Hematopoietic multipotent progenitor cell treated with erythropoietin and hydrocortisone succinate and interleukin-3 and kit ligand, for 17 days (in vitro differentiated cells): ENCODE measurements around the gene ENTREP3.
"Not testable (repeated sequence)": the region's sequence is repeated elsewhere in the genome, so short reads cannot be mapped to it uniquely, and the experiment has no call there.

Source experiments
- DNase-seq: peaks from one replicate; pipeline ENCODE4 v3.0.0-alpha.2; 2015; ENCODE audit warnings: low spot score

Gene ENTREP3

GRCh38 chr1:155225404-155225759 is 29.9 kb downstream of the ENTREP3 start:
- DNase-seq, result not testable (repeated sequence)

GRCh38 chr1:155223047-155223446 is 32.2 kb downstream of the ENTREP3 start:
- DNase-seq, result no peak

GRCh38 chr1:155220211-155220965 is 34.9 kb downstream of the ENTREP3 start:
- DNase-seq, result not testable (repeated sequence)

- no peak for DNase-seq
Measured at GRCh38 chr1:155219592-155220031, 35.7 kb downstream of the ENTREP3 start.

GRCh38 chr1:155218854-155219591 is 36.3 kb downstream of the ENTREP3 start:
- DNase-seq, result peak; percentile 31

- DNase-seq, result not testable (repeated sequence)
Measured at GRCh38 chr1:155214702-155215101, 40.6 kb downstream of the ENTREP3 start.

- DNase-seq, result not testable (repeated sequence)
Measured at GRCh38 chr1:155212051-155212440, 43.2 kb downstream of the ENTREP3 start.

- not testable (repeated sequence) for DNase-seq
Measured at GRCh38 chr1:155211381-155212050, 43.8 kb downstream of the ENTREP3 start.

GRCh38 chr1:155210314-155211104 is 44.8 kb downstream of the ENTREP3 start:
- no peak for DNase-seq

GRCh38 chr1:155209312-155209721 is 46.0 kb downstream of the ENTREP3 start:
- peak; percentile 23 for DNase-seq

- DNase-seq, result peak; percentile 86
Measured at GRCh38 chr1:155208541-155209311, 46.6 kb downstream of the ENTREP3 start, which contains the start of gene MTX1. Gene MTX1 (plus strand): TSS chr1:155208695. CDS start chr1:155208805, 110 bp downstream.

GRCh38 chr1:155207806-155208540 is 47.3 kb downstream of the ENTREP3 start, which contains the start of gene THBS3:
Gene THBS3 (minus strand): TSS chr1:155207897. CDS start chr1:155207876, 21 bp downstream.
- no peak for DNase-seq

GRCh38 chr1:155206891-155207805 is 48.1 kb downstream of the ENTREP3 start:
- peak; percentile 92 for DNase-seq

- DNase-seq, result no peak
Measured at GRCh38 chr1:155205969-155206593, 49.2 kb downstream of the ENTREP3 start.

GRCh38 chr1:155205035-155205434 is 50.2 kb downstream of the ENTREP3 start:
- no peak for DNase-seq

GRCh38 chr1:155202731-155203515 is 52.4 kb downstream of the ENTREP3 start:
- no peak for DNase-seq

- no peak for DNase-seq
Measured at GRCh38 chr1:155202198-155202597, 53.1 kb downstream of the ENTREP3 start.

- no peak for DNase-seq
Measured at GRCh38 chr1:155200920-155201319, 54.4 kb downstream of the ENTREP3 start.
